ENCODE results near the gene KHSRP.

KHSRP gene

GRCh38 chr19:6452223-6452614 is 27.6 kb upstream of the KHSRP start:
- in situ Hi-C loops (cut with MboI; ENCODE audit: low sequenced_read_pairs, unreplicated experiment): no loop called here
- no peak for TF ChIP-seq CTCF (IDR thresholded peaks at IDR 0.05; ENCODE audit: borderline replicate concordance, control extremely low read depth, extremely low read depth, insufficient read depth, missing control alignments)
- no peak for DNase-seq (ENCODE audit: low spot score)

- in situ Hi-C loops (cut with MboI; ENCODE audit: low sequenced_read_pairs, unreplicated experiment): no loop called here
- TF ChIP-seq CTCF (IDR thresholded peaks at IDR 0.05; ENCODE audit: borderline replicate concordance, control extremely low read depth, extremely low read depth, insufficient read depth, missing control alignments): no peak
- DNase-seq (ENCODE audit: low spot score): no peak
Observed at GRCh38 chr19:6451583-6452222, 27.1 kb upstream of the KHSRP start.

GRCh38 chr19:6450166-6450565 is 25.6 kb upstream of the KHSRP start:
- DNase-seq (ENCODE audit: low spot score): no peak
- no peak for TF ChIP-seq CTCF (IDR thresholded peaks at IDR 0.05; ENCODE audit: borderline replicate concordance, control extremely low read depth, extremely low read depth, insufficient read depth, missing control alignments)
- in situ Hi-C loops (cut with MboI; ENCODE audit: low sequenced_read_pairs, unreplicated experiment): no loop called here

GRCh38 chr19:6448045-6448444 is 23.4 kb upstream of the KHSRP start:
- TF ChIP-seq CTCF (IDR thresholded peaks at IDR 0.05; ENCODE audit: borderline replicate concordance, control extremely low read depth, extremely low read depth, insufficient read depth, missing control alignments): no peak
- DNase-seq (ENCODE audit: low spot score): no peak
- in situ Hi-C loops (cut with MboI; ENCODE audit: low sequenced_read_pairs, unreplicated experiment): no loop called here

GRCh38 chr19:6446452-6446851 is 21.8 kb upstream of the KHSRP start:
- DNase-seq (ENCODE audit: low spot score): no peak
- in situ Hi-C loops (cut with MboI; ENCODE audit: low sequenced_read_pairs, unreplicated experiment): no loop called here
- TF ChIP-seq CTCF (IDR thresholded peaks at IDR 0.05; ENCODE audit: borderline replicate concordance, control extremely low read depth, extremely low read depth, insufficient read depth, missing control alignments): no peak

GRCh38 chr19:6443986-6444385 is 19.4 kb upstream of the KHSRP start:
- DNase-seq (ENCODE audit: low spot score): no peak
- TF ChIP-seq CTCF (IDR thresholded peaks at IDR 0.05; ENCODE audit: borderline replicate concordance, control extremely low read depth, extremely low read depth, insufficient read depth, missing control alignments): no peak
- in situ Hi-C loops (cut with MboI; ENCODE audit: low sequenced_read_pairs, unreplicated experiment): no loop called here
